GM12891 (cell line): ENCODE results near the gene PRDM16.

Experiments
- POLR2AphosphoS5 ChIP-seq: IDR thresholded peaks from 2 replicates; pipeline ENCODE4 v1.6.1; 2011; ENCODE audit warnings: low read depth, low read length, control low read depth
- TAF1 ChIP-seq: IDR thresholded peaks from 2 replicates; pipeline ENCODE4 v1.6.1; 2011; ENCODE audit warnings: low read depth, low read length, control low read depth

- TF ChIP-seq POLR2AphosphoS5 (no peak), TAF1 (no peak)
Measured at GRCh38 chr1:3344395-3344794, 275.4 kb downstream of the PRDM16 start.
